ENCODE results near the gene JAG1. TPM values are rescaled to one million over a fixed set of nuclear protein-coding genes. Genes with fewer than 3 reads are reported as not detected.

Gene JAG1
- total RNA-seq, 1 experiment from 2014 or later: 45.2 TPM

GRCh38 chr20:10674684-10675449 lies 1.1 kb upstream of the JAG1 start (continued):
- TF ChIP-seq CREM (CRISPR knock-in tag; IDR thresholded peaks at IDR 0.05) (no peak), ZBTB21 (CRISPR knock-in tag; IDR thresholded peaks at IDR 0.05; ENCODE audit: borderline replicate concordance) (0 out of 2 replicates have a peak, but pooled peaks have one; percentile 21), USF2 (CRISPR knock-in tag; IDR thresholded peaks at IDR 0.05) (no peak), NFE2L1 (CRISPR knock-in tag; IDR thresholded peaks at IDR 0.05) (no peak), ATF2 (CRISPR knock-in tag; IDR thresholded peaks at IDR 0.05; ENCODE audit: borderline replicate concordance, low read depth) (no peak)

GRCh38 chr20:10673176-10673841 lies 490 bp downstream of the JAG1 start:
- ATAC-seq: peak; percentile 1
- no peaks in the 10 kb centered on the region for H3K9me3 Mint-ChIP-seq
- no peaks in the 10 kb centered on the region for H3K27me3 Mint-ChIP-seq (ENCODE audit: low read depth)
- H3K4me1 Mint-ChIP-seq: peaks cover 46% of the 10 kb centered on the region
- peak; percentile 47 for DNase-seq (ENCODE audit: low spot score)
- peak overlapping the region; percentile 98 for H3K27ac Mint-ChIP-seq
- ChIA-PET POLR2A (interaction anchor here (0.6 to 2.1 kb wide), 8 partner anchors 9 to 1073 kb away, joined by 3 to 12 read pairs (median 3); partner anchors contain the start of genes MKKS and SLX4IP), CTCF (interaction anchor here (0.7 to 2.6 kb wide), 5 partner anchors 33 to 532 kb away, joined by 3 to 7 read pairs (median 5); partner anchors contain the start of gene MKKS)
- TF ChIP-seq ZNF232 (CRISPR knock-in tag; IDR thresholded peaks at IDR 0.05) (no peak), ZNF512 (CRISPR knock-in tag; IDR thresholded peaks at IDR 0.05; ENCODE audit: borderline replicate concordance) (0 out of 2 replicates have a peak, but pooled peaks have one; percentile 14), PRDM15 (CRISPR knock-in tag; IDR thresholded peaks at IDR 0.05) (peak; percentile 72), ZBTB43 (CRISPR knock-in tag; IDR thresholded peaks at IDR 0.05) (peak; percentile 54; the same call in 1 of the 2 replicates), FOXP4 (CRISPR knock-in tag; IDR thresholded peaks at IDR 0.05) (no peak; the same call in 1 of the 2 replicates), GTF2I (CRISPR knock-in tag; conservative IDR thresholded peaks at IDR 0.05) (no peak)
- peaks cover 6% of the 10 kb centered on the region; the same call in 1 of the 2 replicates for H3K36me3 Mint-ChIP-seq
- peak overlapping the region; percentile 94 for H3K4me3 Mint-ChIP-seq
